Activated CD4-positive, alpha-beta T cell treated with anti-CD3 and anti-CD28 coated beads for 4 hours (primary cell): ENCODE measurements around the gene RTCA.
"Not testable (repeated sequence)": the region's sequence is repeated elsewhere in the genome, so short reads cannot be mapped to it uniquely, and the experiment has no call there.

ENCODE experiments used
- DNase-seq, 2 donors: peaks; one replicate each; pipeline ENCODE4 v3.0.0-alpha.2; 2020

Gene RTCA

GRCh38 chr1:100265931-100266740, at the start of gene RTCA:
Gene RTCA, plus strand, starts transcription at chr1:100266216. Its CDS starts 160 bp downstream, at chr1:100266376.
- DNase-seq, result peak; percentile 95 to 96

GRCh38 chr1:100217834-100218233, 48.2 kb upstream of the RTCA start:
- no peak for DNase-seq

GRCh38 chr1:100219457-100219856, 46.6 kb upstream of the RTCA start:
- DNase-seq, result no peak

GRCh38 chr1:100219883-100220282, 46.1 kb upstream of the RTCA start:
- no peak for DNase-seq

GRCh38 chr1:100222428-100222827, 43.6 kb upstream of the RTCA start:
- no peak for DNase-seq

GRCh38 chr1:100229681-100230443, 36.2 kb upstream of the RTCA start:
- DNase-seq, result no peak

GRCh38 chr1:100230765-100231164, 35.3 kb upstream of the RTCA start:
- DNase-seq, result no peak

GRCh38 chr1:100231721-100232120, 34.3 kb upstream of the RTCA start:
- no peak for DNase-seq

- DNase-seq, result no peak
These were observed 33.9 kb upstream of the RTCA start for GRCh38 chr1:100232156-100232555.

GRCh38 chr1:100233566-100233965, 32.5 kb upstream of the RTCA start:
- DNase-seq, result not testable (repeated sequence)

GRCh38 chr1:100234432-100234831, 31.6 kb upstream of the RTCA start:
- no peak for DNase-seq

GRCh38 chr1:100237091-100237490, 28.9 kb upstream of the RTCA start:
- no peak for DNase-seq

GRCh38 chr1:100239961-100240360, 26.1 kb upstream of the RTCA start:
- DNase-seq, result no peak

- DNase-seq, result no peak
These were observed 25.4 kb upstream of the RTCA start for GRCh38 chr1:100240631-100241030.

GRCh38 chr1:100246738-100247137, 19.3 kb upstream of the RTCA start:
- DNase-seq, result no peak

- DNase-seq, result no peak
These were observed 16.9 kb upstream of the RTCA start for GRCh38 chr1:100249155-100249536.

GRCh38 chr1:100249537-100250257, 16.3 kb upstream of the RTCA start, which contains the start of gene DBT:
Gene DBT, minus strand, starts transcription at chr1:100249834. Its CDS starts 14 bp downstream, at chr1:100249820.
- peak; percentile 89 to 90 for DNase-seq

- DNase-seq, result no peak
These were observed 15.8 kb upstream of the RTCA start for GRCh38 chr1:100250264-100250663.

- no peak for DNase-seq
These were observed 15.2 kb upstream of the RTCA start for GRCh38 chr1:100250807-100251206.

GRCh38 chr1:100252901-100253300, 13.1 kb upstream of the RTCA start:
- DNase-seq, result no peak

GRCh38 chr1:100253552-100253951, 12.5 kb upstream of the RTCA start:
- DNase-seq, result no peak

GRCh38 chr1:100256273-100256672, 9.7 kb upstream of the RTCA start:
- not testable (repeated sequence) for DNase-seq

- DNase-seq, result not testable (repeated sequence)
These were observed 7.6 kb upstream of the RTCA start for GRCh38 chr1:100258427-100258826.
